ENCODE measurements around the gene KDM3B. TPM values are rescaled to one million over a fixed set of nuclear protein-coding genes. Genes with fewer than 3 reads are reported as not detected.
"Not testable (repeated sequence)": the region's sequence is repeated elsewhere in the genome, so short reads cannot be mapped to it uniquely, and the experiment has no call there.

KDM3B gene
- total RNA-seq: 10 to 100 TPM; 64.8 to 89.4 (median 75.6) TPM

GRCh38 chr5:138352071-138352721 is at the start of gene KDM3B:
KDM3B (plus strand) TSS chr5:138352685; CDS start chr5:138352796, 111 bp downstream.
- peak within 1 kb of the TSS; percentile 96 to 97 (median 96) for H3K27ac ChIP-seq
- TF ChIP-seq POLR2A (IDR thresholded peaks at IDR 0.05): no peak
- peak; percentile 95 to 100 (median 98) for TF ChIP-seq CTCF (IDR thresholded peaks at IDR 0.05)
- peaks cover 3 to 8% of the 10 kb centered on the region in 2 donors for H3K36me3 ChIP-seq
- peaks cover 21 to 25% of the 10 kb centered on the region in 2 donors for H3K4me1 ChIP-seq
- 49 to 71% methylated on average over 3 of the region's 30 CpGs for WGBS, 2 donors
- no peaks in the 10 kb centered on the region for H3K27me3 ChIP-seq
- intact Hi-C loops (cut with DNase I): no loop called here
- H3K9me3 ChIP-seq: no peaks in the 10 kb centered on the region
- peak within 1 kb of the TSS; percentile 41 to 96 (median 77) for H3K4me3 ChIP-seq (replicated peaks in 1 of 3)
- peak; percentile 79 to 81 for DNase-seq

- no peaks in the 10 kb centered on the region for H3K27me3 ChIP-seq
- no peaks in the 10 kb centered on the region for H3K36me3 ChIP-seq
- H3K27ac ChIP-seq: no peak overlapping the region
- H3K4me1 ChIP-seq: no peaks in the 10 kb centered on the region
- 89 to 90% methylated on average over 6 of the region's 6 CpGs for WGBS, 2 donors
- no peak overlapping the region for H3K4me3 ChIP-seq (replicated peaks in 1 of 3)
- no peak for DNase-seq
- TF ChIP-seq CTCF (IDR thresholded peaks at IDR 0.05): no peak
- TF ChIP-seq POLR2A (IDR thresholded peaks at IDR 0.05): no peak
- intact Hi-C loops (cut with DNase I): no loop called here
- no peaks in the 10 kb centered on the region for H3K9me3 ChIP-seq
Observed at GRCh38 chr5:138303372-138303771, 49.1 kb upstream of the KDM3B start.

DNA sequence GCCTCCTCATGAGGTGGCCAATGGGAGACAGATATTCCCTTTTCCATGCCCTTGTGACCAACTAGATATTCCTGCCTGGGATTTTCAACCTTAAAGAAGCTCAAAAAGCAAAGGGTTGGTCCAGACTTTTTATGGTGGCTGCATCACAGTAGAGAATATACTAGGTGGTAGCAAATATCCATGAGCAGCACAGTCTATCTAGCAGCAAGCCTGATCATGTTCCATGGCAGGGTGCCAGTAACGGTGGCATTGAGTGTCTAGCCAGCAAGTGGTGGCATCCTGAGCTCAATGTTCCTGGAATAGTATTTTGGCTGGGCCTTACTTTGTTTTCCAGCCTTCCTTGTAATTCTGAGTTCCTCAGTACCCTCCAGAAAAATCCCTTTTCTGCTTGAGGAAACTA is 46.7 kb upstream of the KDM3B start:
- TF ChIP-seq POLR2A (IDR thresholded peaks at IDR 0.05) (no peak), CTCF (IDR thresholded peaks at IDR 0.05) (no peak)
- Histone ChIP-seq H3K4me3 (replicated peaks in 1 of 3) (no peak overlapping the region), H3K9me3 (no peaks in the 10 kb centered on the region), H3K36me3 (no peaks in the 10 kb centered on the region), H3K27ac (no peak overlapping the region), H3K27me3 (no peaks in the 10 kb centered on the region), H3K4me1 (no peaks in the 10 kb centered on the region)
- WGBS, 2 donors: 29 to 32% methylated on average over 1 of the region's 1 CpG
- intact Hi-C loops (cut with DNase I): no loop called here
- DNase-seq: peak; percentile 64 to 74

DNA sequence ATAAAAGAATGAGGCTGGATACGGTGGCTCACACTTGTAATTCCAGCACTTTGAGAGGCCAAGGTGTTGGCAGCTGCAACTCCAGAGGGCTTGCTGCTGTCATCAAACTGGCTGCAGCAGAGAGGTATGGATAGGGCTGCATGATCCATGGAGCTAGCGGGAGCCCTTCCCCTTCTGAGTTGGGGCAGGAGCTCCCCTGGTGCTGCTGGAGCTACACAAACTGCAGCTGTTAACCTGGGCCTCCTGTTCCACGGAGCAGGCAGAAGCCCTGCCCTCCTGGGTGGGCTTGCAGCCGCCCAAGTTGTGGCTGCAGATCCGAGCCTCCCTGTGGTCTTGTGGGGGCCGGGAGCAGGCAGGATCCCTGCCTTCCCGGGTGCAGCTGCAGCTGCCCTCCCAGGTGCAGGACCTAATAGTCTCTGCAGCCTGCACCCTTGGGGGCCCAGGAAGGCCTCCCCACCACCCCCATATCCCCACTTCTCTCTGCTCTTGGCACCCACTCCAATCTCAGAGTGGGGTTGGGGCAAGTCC is 36.7 kb upstream of the KDM3B start:
- H3K27ac ChIP-seq: no peak overlapping the region
- no peak for TF ChIP-seq POLR2A (IDR thresholded peaks at IDR 0.05)
- no peak for TF ChIP-seq CTCF (IDR thresholded peaks at IDR 0.05)
- no peak for DNase-seq
- intact Hi-C loops (cut with DNase I): no loop called here
- 83 to 97% methylated on average over 1 to 3 of the region's 7 CpGs for WGBS, 2 donors
- H3K9me3 ChIP-seq: no peaks in the 10 kb centered on the region
- H3K4me3 ChIP-seq (replicated peaks in 1 of 3): no peak overlapping the region
- H3K4me1 ChIP-seq: no peaks in the 10 kb centered on the region
- no peaks in the 10 kb centered on the region for H3K27me3 ChIP-seq
- no peaks in the 10 kb centered on the region for H3K36me3 ChIP-seq

DNA sequence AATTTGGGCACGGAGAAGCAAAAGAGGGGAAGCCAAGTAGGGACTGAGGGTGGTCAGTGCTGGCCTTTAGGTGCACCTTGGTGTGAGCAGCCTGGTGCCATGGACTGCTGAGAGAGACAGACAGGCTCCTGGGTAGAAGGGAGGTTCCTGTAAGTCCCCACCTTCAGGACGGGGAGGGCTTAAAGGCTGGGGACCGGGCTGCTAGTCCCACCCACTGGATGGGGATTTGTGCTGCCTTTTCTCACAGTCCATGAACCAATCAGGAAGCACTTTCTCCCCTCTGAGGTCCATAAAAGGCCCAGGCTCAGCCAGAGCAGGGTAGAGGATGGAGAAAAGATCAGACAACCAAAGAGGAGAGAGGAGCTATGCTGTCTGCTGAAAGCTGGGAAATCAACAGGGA is 36.1 kb upstream of the KDM3B start:
- Histone ChIP-seq H3K36me3 (no peaks in the 10 kb centered on the region), H3K27me3 (no peaks in the 10 kb centered on the region), H3K27ac (no peak overlapping the region), H3K9me3 (no peaks in the 10 kb centered on the region), H3K4me1 (no peaks in the 10 kb centered on the region), H3K4me3 (replicated peaks in 1 of 3) (no peak overlapping the region)
- no peak for DNase-seq
- TF ChIP-seq CTCF (IDR thresholded peaks at IDR 0.05) (no peak), POLR2A (IDR thresholded peaks at IDR 0.05) (no peak)
- 93 to 100% methylated on average over 1 to 3 of the region's 3 CpGs for WGBS, 2 donors
- intact Hi-C loops (cut with DNase I): no loop called here

DNA sequence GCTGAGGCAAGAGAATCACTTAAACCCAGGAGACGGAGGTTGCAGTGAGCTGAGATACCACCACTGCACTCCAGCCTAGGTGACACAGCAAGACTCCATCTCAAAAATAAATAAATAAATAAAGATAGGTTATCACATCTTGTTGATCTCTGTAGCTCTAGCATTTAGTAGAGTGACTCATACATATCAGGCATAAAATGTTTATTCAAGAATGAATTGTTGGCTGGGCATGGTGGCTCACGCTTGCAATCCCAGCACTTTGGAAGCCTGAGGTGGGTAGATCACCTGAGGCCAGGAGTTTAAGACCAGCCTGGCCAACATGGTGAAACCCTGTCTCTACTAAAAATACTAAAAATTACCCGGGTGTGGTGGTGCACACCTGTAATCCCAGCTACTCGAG is 34.3 kb upstream of the KDM3B start:
- H3K4me3 ChIP-seq (replicated peaks in 1 of 3); H3K27me3 ChIP-seq; H3K4me1 ChIP-seq; intact Hi-C loops (cut with DNase I); DNase-seq; H3K36me3 ChIP-seq; H3K9me3 ChIP-seq; H3K27ac ChIP-seq: not testable (repeated sequence)
- 90 to 93% methylated on average over 4 of the region's 4 CpGs for WGBS, 2 donors

All from thyroid gland (tissue), 4 donors.